ENCODE measurements around the gene AIMP1. TPM values are rescaled to one million over a fixed set of nuclear protein-coding genes. Genes with fewer than 3 reads are reported as not detected.

Gene AIMP1
- total RNA-seq, 3 donors from 2014 or later: 42.6 to 51.9 (median 46.9) TPM

DNA sequence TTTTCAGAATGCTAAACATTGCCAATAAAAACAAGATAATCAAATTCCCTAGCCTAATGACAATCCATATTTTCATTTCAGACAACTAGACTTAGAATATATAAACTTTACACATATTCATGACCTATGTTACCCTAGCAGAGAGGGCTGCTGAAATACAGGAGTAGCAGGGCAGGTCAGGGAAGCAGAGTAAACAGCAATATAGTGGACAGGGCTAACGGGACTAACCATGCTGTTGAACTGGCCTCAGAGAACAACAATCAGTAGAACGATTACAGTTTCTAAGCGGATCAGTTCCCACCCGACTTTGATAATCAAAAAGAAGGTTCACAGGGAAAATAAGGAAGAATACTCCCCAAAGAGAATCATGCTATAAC, 14.3 kb upstream of the AIMP1 start:
- ATAC-seq: no peak
- Histone ChIP-seq H3K9me3 (no peaks in the 10 kb centered on the region), H3K4me1 (ENCODE audit: low read depth) (no peaks in the 10 kb centered on the region), H3K36me3 (ENCODE audit: low read depth) (no peaks in the 10 kb centered on the region), H3K4me3 (no peak overlapping the region)
- TF ChIP-seq, protein P1, sequence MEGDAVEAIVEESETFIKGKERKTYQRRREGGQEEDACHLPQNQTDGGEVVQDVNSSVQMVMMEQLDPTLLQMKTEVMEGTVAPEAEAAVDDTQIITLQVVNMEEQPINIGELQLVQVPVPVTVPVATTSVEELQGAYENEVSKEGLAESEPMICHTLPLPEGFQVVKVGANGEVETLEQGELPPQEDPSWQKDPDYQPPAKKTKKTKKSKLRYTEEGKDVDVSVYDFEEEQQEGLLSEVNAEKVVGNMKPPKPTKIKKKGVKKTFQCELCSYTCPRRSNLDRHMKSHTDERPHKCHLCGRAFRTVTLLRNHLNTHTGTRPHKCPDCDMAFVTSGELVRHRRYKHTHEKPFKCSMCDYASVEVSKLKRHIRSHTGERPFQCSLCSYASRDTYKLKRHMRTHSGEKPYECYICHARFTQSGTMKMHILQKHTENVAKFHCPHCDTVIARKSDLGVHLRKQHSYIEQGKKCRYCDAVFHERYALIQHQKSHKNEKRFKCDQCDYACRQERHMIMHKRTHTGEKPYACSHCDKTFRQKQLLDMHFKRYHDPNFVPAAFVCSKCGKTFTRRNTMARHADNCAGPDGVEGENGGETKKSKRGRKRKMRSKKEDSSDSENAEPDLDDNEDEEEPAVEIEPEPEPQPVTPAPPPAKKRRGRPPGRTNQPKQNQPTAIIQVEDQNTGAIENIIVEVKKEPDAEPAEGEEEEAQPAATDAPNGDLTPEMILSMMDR (IDR thresholded peaks at IDR 0.05): no peak
- intact Hi-C loops (cut with DNase I, micrococcal nuclease): no loop called here
- DNase-seq: no peak

- Histone ChIP-seq H3K4me1 (ENCODE audit: low read depth) (no peaks in the 10 kb centered on the region), H3K9me3 (no peaks in the 10 kb centered on the region), H3K36me3 (ENCODE audit: low read depth) (no peaks in the 10 kb centered on the region), H3K4me3 (no peak overlapping the region)
- DNase-seq (no peak), ATAC-seq (no peak)
- intact Hi-C loops (cut with DNase I, micrococcal nuclease): no loop called here
- TF ChIP-seq, protein P1 (IDR thresholded peaks at IDR 0.05): no peak
These were observed 12.6 kb upstream of the AIMP1 start for GRCh38 chr4:106303548-106304281.

DNA sequence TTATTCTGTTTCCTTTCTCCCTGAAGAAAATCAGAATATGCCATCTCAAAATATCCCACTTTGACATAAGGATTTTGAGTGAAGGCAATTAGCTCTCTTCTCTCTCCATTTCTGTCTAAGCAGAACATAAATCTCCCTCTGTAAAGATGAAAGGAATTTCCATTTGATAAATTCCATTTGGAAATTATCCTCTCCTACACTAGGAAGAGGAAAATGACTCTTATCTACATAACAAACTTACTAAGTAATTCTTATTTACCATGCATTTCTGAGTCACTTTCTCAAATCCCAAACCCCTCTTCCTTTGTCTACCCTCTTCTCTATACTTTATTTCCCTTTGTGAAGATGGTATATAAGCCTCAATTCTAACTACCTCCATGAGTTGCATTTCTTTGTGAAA, 11.7 kb upstream of the AIMP1 start:
- H3K9me3 ChIP-seq: no peaks in the 10 kb centered on the region
- intact Hi-C loops (cut with DNase I, micrococcal nuclease): no loop called here
- no peak for ATAC-seq
- no peaks in the 10 kb centered on the region for H3K4me1 ChIP-seq (ENCODE audit: low read depth)
- H3K4me3 ChIP-seq: no peak overlapping the region
- TF ChIP-seq, protein P1 (IDR thresholded peaks at IDR 0.05): no peak
- DNase-seq: no peak
- H3K36me3 ChIP-seq (ENCODE audit: low read depth): no peaks in the 10 kb centered on the region

DNA sequence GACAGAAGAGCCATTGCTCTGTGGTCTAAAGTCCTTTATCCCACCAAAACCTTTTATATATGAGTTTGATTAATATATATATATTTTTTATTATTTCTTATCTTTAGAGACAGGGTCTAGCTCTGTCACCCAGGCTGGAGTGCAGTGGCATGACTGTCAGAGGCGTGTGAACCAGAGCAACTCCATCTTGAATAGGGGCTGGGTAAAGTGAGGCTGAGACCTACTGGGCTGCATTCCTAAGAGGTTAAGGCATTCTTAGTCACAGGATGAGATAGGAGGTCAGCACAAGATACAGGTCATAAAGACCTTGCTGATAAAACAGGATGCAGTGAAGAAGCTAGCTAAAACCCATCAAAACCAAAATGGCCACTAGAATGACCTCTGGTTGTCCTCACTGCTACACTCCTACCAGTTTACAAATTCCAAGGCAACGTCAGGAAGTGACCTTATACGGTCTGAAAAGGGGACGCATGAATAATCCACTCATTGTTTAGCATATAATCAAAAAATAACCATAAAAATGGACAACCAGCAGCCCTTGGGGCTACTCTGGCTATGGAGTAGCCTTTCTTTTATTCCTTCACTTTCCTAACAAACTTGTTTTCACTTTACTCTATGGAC, 10.8 kb upstream of the AIMP1 start:
- Histone ChIP-seq H3K4me1 (ENCODE audit: low read depth) (no peaks in the 10 kb centered on the region), H3K36me3 (ENCODE audit: low read depth) (no peaks in the 10 kb centered on the region), H3K9me3 (no peaks in the 10 kb centered on the region), H3K4me3 (no peak overlapping the region)
- intact Hi-C loops (cut with DNase I, micrococcal nuclease): no loop called here
- DNase-seq (no peak), ATAC-seq (no peak)
- TF ChIP-seq, protein P1 (IDR thresholded peaks at IDR 0.05): no peak

DNA sequence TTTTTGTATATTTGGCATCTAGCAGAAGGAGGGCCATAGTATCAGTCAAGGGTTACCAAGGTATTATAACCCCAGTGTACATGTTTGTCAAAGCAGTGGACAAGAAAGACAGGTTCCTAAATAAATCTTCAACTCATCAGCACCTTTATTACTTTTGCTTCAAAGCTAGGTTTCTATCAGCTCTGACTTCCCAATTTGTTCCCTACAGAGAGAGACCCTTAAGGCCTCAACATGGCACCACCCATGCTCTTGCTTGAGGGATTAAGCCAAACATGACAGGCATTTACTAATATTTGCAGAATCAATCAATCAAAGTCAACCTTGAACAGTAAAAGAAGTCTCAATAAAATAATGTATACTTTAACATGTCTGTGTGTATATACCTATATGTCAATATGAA, 9.8 kb upstream of the AIMP1 start:
- H3K9me3 ChIP-seq: no peaks in the 10 kb centered on the region
- no peaks in the 10 kb centered on the region for H3K4me1 ChIP-seq (ENCODE audit: low read depth)
- H3K36me3 ChIP-seq (ENCODE audit: low read depth): no peaks in the 10 kb centered on the region
- TF ChIP-seq, protein P1 (IDR thresholded peaks at IDR 0.05): no peak
- ATAC-seq (no peak), DNase-seq (no peak)
- intact Hi-C loops (cut with DNase I, micrococcal nuclease): no loop called here
- H3K4me3 ChIP-seq: no peak overlapping the region

All from mucosa of descending colon (tissue), 3 donors.